ENCODE results near the gene CD48. TPM values are rescaled to one million over a fixed set of nuclear protein-coding genes. Genes with fewer than 3 reads are reported as not detected.
A peak's percentile ranks its signal among the peaks of the same experiment; 100 is the strongest.

The CD48 gene
- total RNA-seq, 4 donors from 2014 or later, result 0.53 to 4.3 (median 1.5) TPM

- intact Hi-C loops (cut with DNase I; ENCODE audit: low total_unique reads), result loop anchor here (10.0 kb wide), 1 partner anchor 368 kb away; the partner anchor contains the start of gene KLHDC9
- no peak for DNase-seq (ENCODE audit: low spot score in 2 of 2)
- H3K4me3 ChIP-seq (ENCODE audit: low read depth, poor library complexity, severe bottlenecking), result no peak overlapping the region
- TF ChIP-seq, protein P1, sequence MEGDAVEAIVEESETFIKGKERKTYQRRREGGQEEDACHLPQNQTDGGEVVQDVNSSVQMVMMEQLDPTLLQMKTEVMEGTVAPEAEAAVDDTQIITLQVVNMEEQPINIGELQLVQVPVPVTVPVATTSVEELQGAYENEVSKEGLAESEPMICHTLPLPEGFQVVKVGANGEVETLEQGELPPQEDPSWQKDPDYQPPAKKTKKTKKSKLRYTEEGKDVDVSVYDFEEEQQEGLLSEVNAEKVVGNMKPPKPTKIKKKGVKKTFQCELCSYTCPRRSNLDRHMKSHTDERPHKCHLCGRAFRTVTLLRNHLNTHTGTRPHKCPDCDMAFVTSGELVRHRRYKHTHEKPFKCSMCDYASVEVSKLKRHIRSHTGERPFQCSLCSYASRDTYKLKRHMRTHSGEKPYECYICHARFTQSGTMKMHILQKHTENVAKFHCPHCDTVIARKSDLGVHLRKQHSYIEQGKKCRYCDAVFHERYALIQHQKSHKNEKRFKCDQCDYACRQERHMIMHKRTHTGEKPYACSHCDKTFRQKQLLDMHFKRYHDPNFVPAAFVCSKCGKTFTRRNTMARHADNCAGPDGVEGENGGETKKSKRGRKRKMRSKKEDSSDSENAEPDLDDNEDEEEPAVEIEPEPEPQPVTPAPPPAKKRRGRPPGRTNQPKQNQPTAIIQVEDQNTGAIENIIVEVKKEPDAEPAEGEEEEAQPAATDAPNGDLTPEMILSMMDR (IDR thresholded peaks at IDR 0.05), result no peak
- TF ChIP-seq POLR2A (IDR thresholded peaks at IDR 0.05), result no peak
Observed at GRCh38 chr1:160727316-160727640, 15.7 kb upstream of the CD48 start.

- intact Hi-C loops (cut with DNase I; ENCODE audit: low total_unique reads), result loop anchor here (10.0 kb wide), 1 partner anchor 368 kb away; the partner anchor contains the start of gene KLHDC9
- TF ChIP-seq, protein P1 (IDR thresholded peaks at IDR 0.05), result no peak
- TF ChIP-seq POLR2A (IDR thresholded peaks at IDR 0.05), result no peak
- H3K4me3 ChIP-seq (ENCODE audit: low read depth, poor library complexity, severe bottlenecking), result no peak overlapping the region
- WGBS, 2 donors, result 9 to 10% methylated on average over 8 of the region's 8 CpGs
- DNase-seq (ENCODE audit: low spot score in 2 of 2), result peak in 1 of 2 donors; percentile 40
Observed at GRCh38 chr1:160726498-160727315, 15.1 kb upstream of the CD48 start.

GRCh38 chr1:160726114-160726497 is 14.5 kb upstream of the CD48 start:
- WGBS, 2 donors, result 34 to 59% methylated on average over 3 of the region's 3 CpGs
- no peak for TF ChIP-seq POLR2A (IDR thresholded peaks at IDR 0.05)
- TF ChIP-seq, protein P1 (IDR thresholded peaks at IDR 0.05), result no peak
- intact Hi-C loops (cut with DNase I; ENCODE audit: low total_unique reads), result loop anchor here (10.0 kb wide), 1 partner anchor 369 kb away; the partner anchor contains the start of gene KLHDC9
- H3K4me3 ChIP-seq (ENCODE audit: low read depth, poor library complexity, severe bottlenecking), result no peak overlapping the region
- DNase-seq (ENCODE audit: low spot score in 2 of 2), result no peak

- intact Hi-C loops (cut with DNase I; ENCODE audit: low total_unique reads), result loop anchor here (10.0 kb wide), 1 partner anchor 370 kb away; the partner anchor contains the start of gene KLHDC9
- no peak overlapping the region for H3K4me3 ChIP-seq (ENCODE audit: low read depth, poor library complexity, severe bottlenecking)
- WGBS, 2 donors, result 75 to 79% methylated on average over 11 of the region's 11 CpGs
- DNase-seq (ENCODE audit: low spot score in 2 of 2), result no peak
- no peak for TF ChIP-seq POLR2A (IDR thresholded peaks at IDR 0.05)
- TF ChIP-seq, protein P1 (IDR thresholded peaks at IDR 0.05), result no peak
Observed at GRCh38 chr1:160724465-160725242, 13.0 kb upstream of the CD48 start.

GRCh38 chr1:160723332-160723731 is 11.7 kb upstream of the CD48 start:
- intact Hi-C loops (cut with DNase I; ENCODE audit: low total_unique reads), result loop anchor here (10.0 kb wide), 1 partner anchor 371 kb away; the partner anchor contains the start of gene KLHDC9
- 62 to 68% methylated on average over 2 of the region's 2 CpGs for WGBS, 2 donors
- TF ChIP-seq, protein P1 (IDR thresholded peaks at IDR 0.05), result no peak
- no peak for TF ChIP-seq POLR2A (IDR thresholded peaks at IDR 0.05)
- DNase-seq (ENCODE audit: low spot score in 2 of 2), result no peak
- no peak overlapping the region for H3K4me3 ChIP-seq (ENCODE audit: low read depth, poor library complexity, severe bottlenecking)
